Vagina (tissue), 2 donors: ENCODE data around the gene TNFAIP8L3.

ENCODE experiments used
- CTCF ChIP-seq, 3 experiments: fragments of 450-650 bp in 2 of 3; fragments of 200-600 bp in 1 of 3; sonication (generic) in 1 of 3; IDR thresholded peaks; one replicate each; pipeline ENCODE4 v1.5.1; 2017 to 2019; ENCODE audit warnings: antibody characterized with exemption in 3 of 3, mild to moderate bottlenecking in 2 of 3, moderate library complexity in 2 of 3
- POLR2A ChIP-seq, 2 donors: fragments of 450-650 bp; IDR thresholded peaks; one replicate each; pipeline ENCODE4 v1.6.1; 2017; ENCODE audit warnings: antibody characterized with exemption in 2 of 2, mild to moderate bottlenecking in 2 of 2, moderate library complexity in 2 of 2

GRCh38 chr15:51121631-51122225 is 27.0 kb upstream of the TNFAIP8L3 start:
- no peak for TF ChIP-seq CTCF (IDR thresholded peaks at IDR 0.05)
- no peak for TF ChIP-seq POLR2A (IDR thresholded peaks at IDR 0.05)
